HepG2 (cell line): ENCODE measurements around the gene ETFB. TPM values are rescaled to one million over a fixed set of nuclear protein-coding genes. Genes with fewer than 3 reads are reported as not detected.

ENCODE experiments used
- ATAC-seq: fragments of 200-7000 bp; cut with Tn5 transposase; 3 replicates; pipeline ENCODE4 v1.9.1; 2020; ENCODE audit warnings: mild to moderate bottlenecking, moderate library complexity
- BruUV-seq: library from RNA; stranded (reverse); fragments of 400-500 nt; replicated peaks from 2 replicates; lab custom pipeline; 2021; lab: Mats Ljungman, UMichigan
- CTCF ChIA-PET: fragments of 300-600 bp; formaldehyde crosslinking; extraction: SDS; loops from one replicate; lab custom pipeline; 2021; ENCODE audit warnings: low total read pairs, inconsistent platforms, low intra/inter-chr PET ratio; lab: Yijun Ruan, JAX
- POLR2A ChIA-PET: fragments of 350-600 bp; sonication (Branson Sonifier 250); formaldehyde crosslinking; loops from one replicate; lab custom pipeline; 2020; ENCODE audit warnings: antibody characterized with exemption, inconsistent platforms; lab: Yijun Ruan, JAX
- DNase-seq: peaks from one replicate; pipeline ENCODE4 v3.0.0-alpha.2; 2015; ENCODE audit warnings: low spot score
- FAIRE-seq: peaks from 3 replicates; lab custom pipeline; 2011; peaks lifted over from hg19 to GRCh38; lab: Jason Lieb, UNC
- H2AFZ ChIP-seq: one replicate; pipeline ENCODE4 v1.6.1; 2011; ENCODE audit warnings: low read length, inconsistent platforms
- H3K27ac ChIP-seq: fragments of 300-600 bp; 3 replicates; pipeline ENCODE4 v1.8.0; 2011; ENCODE audit warnings: mixed run types, mild to moderate bottlenecking, mixed read lengths, low read length, inconsistent platforms; ENCODE audit not compliant: insufficient read depth; ENCODE audit errors: extremely low read length
- H3K27me3 ChIP-seq, 2 experiments: fragments of 200-600 bp in 1 of 2; 2 replicates in 1 of 2; 3 replicates in 1 of 2; pipeline versions ENCODE4 v1.6.0 to v1.8.0; 2011; ENCODE audit warnings: low read length in 2 of 2, mild to moderate bottlenecking in 2 of 2, moderate library complexity in 2 of 2, inconsistent platforms in 1 of 2; ENCODE audit not compliant: insufficient read depth in 2 of 2, control insufficient read depth in 1 of 2
- H3K36me3 ChIP-seq, 2 experiments: fragments of 200-600 bp in 1 of 2; replicated peaks in 1 of 2; 2 replicates in 1 of 2; 3 replicates in 1 of 2; pipeline versions ENCODE4 v1.5.1 to v1.8.0; 2011; ENCODE audit warnings: low read length in 2 of 2, inconsistent platforms in 1 of 2; ENCODE audit not compliant: insufficient read depth in 2 of 2, control insufficient read depth in 1 of 2
- H3K4me1 ChIP-seq: 2 replicates; pipeline ENCODE4 v1.5.1; 2012; ENCODE audit warnings: low read length, inconsistent platforms; ENCODE audit not compliant: insufficient read depth
- H3K4me2 ChIP-seq: 2 replicates; pipeline ENCODE4 v1.6.0; 2011; ENCODE audit warnings: low read depth, low read length, inconsistent platforms
- H3K4me3 ChIP-seq, 3 experiments: fragments of 200-600 bp in 1 of 3; sonication (generic), shearing (Covaris generic) in 1 of 3; replicated peaks in 1 of 3; 2 replicates each; pipeline ENCODE4 v1.5.1; 2011 to 2016; ENCODE audit warnings: low read length in 3 of 3, inconsistent platforms in 2 of 3, low read depth in 2 of 3, mild to moderate bottlenecking in 2 of 3, control low read depth in 1 of 3, mixed read lengths in 1 of 3; ENCODE audit not compliant: insufficient read depth in 1 of 3
- H3K79me2 ChIP-seq: one replicate; pipeline ENCODE4 v1.6.1; 2011; ENCODE audit warnings: low read length, inconsistent platforms; ENCODE audit not compliant: insufficient read depth
- H3K9ac ChIP-seq: 2 replicates; pipeline ENCODE4 v1.6.0; 2011; ENCODE audit warnings: mild to moderate bottlenecking, low read depth, low read length, inconsistent platforms; ENCODE audit not compliant: insufficient read depth
- H3K9me3 ChIP-seq: 2 replicates; pipeline ENCODE4 v1.5.1; 2012; ENCODE audit warnings: mild to moderate bottlenecking, low read length
- H4K20me1 ChIP-seq: 2 replicates; pipeline ENCODE4 v1.6.0; 2011; ENCODE audit warnings: inconsistent platforms, mild to moderate bottlenecking, low read length, moderate library complexity; ENCODE audit not compliant: insufficient read depth
- ARHGAP35 ChIP-seq: sonication (generic); formaldehyde crosslinking; IDR thresholded peaks from 2 replicates; pipeline ENCODE4 v1.9.0; 2022; ENCODE audit warnings: mild to moderate bottlenecking, inconsistent platforms, moderate library complexity, missing genetic modification reagents, borderline replicate concordance
- ARNT2 ChIP-seq: sonication (generic); formaldehyde crosslinking; IDR thresholded peaks from 2 replicates; pipeline ENCODE4 v1.8.0; 2022; ENCODE audit warnings: mild to moderate bottlenecking, low read depth, missing genetic modification reagents, moderate library complexity
- GZF1 ChIP-seq: sonication (generic); formaldehyde crosslinking; IDR thresholded peaks from 2 replicates; pipeline ENCODE4 v1.5.1; 2020; ENCODE audit warnings: mild to moderate bottlenecking, missing genetic modification reagents
- HDAC2 ChIP-seq: sonication (generic); formaldehyde crosslinking; IDR thresholded peaks from 2 replicates; pipeline ENCODE4 v1.4.0; 2020; ENCODE audit warnings: missing genetic modification reagents
- HNRNPL ChIP-seq: fragments of 200-400 bp; formaldehyde crosslinking; IDR thresholded peaks from 2 replicates; pipeline ENCODE4 v1.6.1; 2017; ENCODE audit warnings: mild to moderate bottlenecking, low read depth, low read length
- MAFF ChIP-seq: IDR thresholded peaks from 2 replicates; pipeline ENCODE4 v1.6.1; 2011; ENCODE audit warnings: low read depth, low read length, improper control_type of control experiment
- MBD4 ChIP-seq: IDR thresholded peaks from 2 replicates; pipeline ENCODE4 v1.6.1; 2012; ENCODE audit warnings: low read length, inconsistent platforms, borderline replicate concordance
- NR3C1 ChIP-seq: sonication (generic); formaldehyde crosslinking; IDR thresholded peaks from 2 replicates; pipeline ENCODE4 v1.4.0; 2020; ENCODE audit warnings: missing genetic modification reagents
- SOX13 ChIP-seq, 3 experiments: fragments of 450-650 bp in 1 of 3; sonication (generic) in 1 of 3; formaldehyde crosslinking in 1 of 3; IDR thresholded peaks in 2 of 3; conservative IDR thresholded peaks in 1 of 3; 2 replicates each; pipeline versions ENCODE4 v1.5.0 to v1.6.1; 2016 to 2020; ENCODE audit warnings: antibody characterized with exemption in 1 of 3, mild to moderate bottlenecking in 1 of 3, missing compliant biosample characterization in 1 of 3, missing genetic modification reagents in 1 of 3, moderate library complexity in 1 of 3
- TARDBP ChIP-seq: sonication (generic); formaldehyde crosslinking; IDR thresholded peaks from 2 replicates; pipeline ENCODE4 v1.8.0; 2022; ENCODE audit warnings: mild to moderate bottlenecking, missing genetic modification reagents
- TFDP2 ChIP-seq: sonication (generic); formaldehyde crosslinking; IDR thresholded peaks from 2 replicates; pipeline ENCODE4 v1.4.0; 2020; ENCODE audit warnings: missing genetic modification reagents
- ZMAT5 ChIP-seq: sonication (generic); formaldehyde crosslinking; IDR thresholded peaks from 2 replicates; pipeline ENCODE4 v1.5.0; 2020; ENCODE audit warnings: mild to moderate bottlenecking, low read depth, missing genetic modification reagents, borderline replicate concordance
- ZNF264 ChIP-seq: sonication (generic); formaldehyde crosslinking; IDR thresholded peaks from 2 replicates; pipeline ENCODE4 v1.4.0; 2020; ENCODE audit warnings: missing genetic modification reagents
- ZNF326 ChIP-seq: sonication (generic); formaldehyde crosslinking; IDR thresholded peaks from 2 replicates; pipeline ENCODE4 v1.4.0; 2020; ENCODE audit warnings: missing genetic modification reagents, borderline replicate concordance
- ZNF597 ChIP-seq: sonication (generic); formaldehyde crosslinking; IDR thresholded peaks from 2 replicates; pipeline ENCODE4 v1.5.0; 2020; ENCODE audit warnings: missing genetic modification reagents
- WGBS: methylation state at CpG from one replicate; pipeline ENCODE4 v1.1.6; 2017; ENCODE audit warnings: low lambda C conversion rate; 5-methylcytosine and 5-hydroxymethylcytosine counted together
- in situ Hi-C: cut with HindIII; loops from 2 replicates; pipeline ENCODE4 v1.10.0; 2017; ENCODE audit warnings: low pct_unique_long_range_greater_than_20kb; ENCODE audit not compliant: extremely low pct_ligation_motif_present
- intact Hi-C: fragments of 100-400 bp; cut with micrococcal nuclease; formaldehyde crosslinking; loops from one replicate; pipeline ENCODE4 v1.10.0; 2022; ENCODE audit not compliant: unreplicated experiment
- polyA plus RNA-seq, 8 experiments: library from polyadenylated mRNA; depleted of rRNA in 3 of 8; stranded (reverse) in 7 of 8; unstranded in 1 of 8; fragments of >200 nt; fragmentation: Illumina TruSeq in 4 of 8; extraction: Trizol in 4 of 8; gene quantifications; 2 replicates each; pipeline versions ENCODE4 v1.2.1 to v1.2.3, GENCODE V29; 2011 to 2016; ENCODE audit warnings: low read depth in 4 of 8, missing spikeins in 1 of 8, mixed read lengths in 1 of 8; ENCODE audit not compliant: insufficient read depth in 1 of 8
- total RNA-seq, 5 experiments: library from RNA; depleted of rRNA; stranded (reverse); fragments of >200 nt; fragmentation: Illumina TruSeq; extraction: Trizol; gene quantifications; 2 replicates each; pipeline ENCODE4 v1.2.3, GENCODE V29; 2016; ENCODE audit warnings: low read depth in 1 of 5
- TF ChIP-seq, protein P1 (sequence below): sonication (generic); formaldehyde crosslinking; IDR thresholded peaks from 2 replicates; pipeline ENCODE4 v1.9.0; 2022; ENCODE audit warnings: low read depth, missing genetic modification reagents

The ETFB gene
- total and polyA plus RNA-seq, 2 of the 13 experiments (the other 11 are each of a cell fraction or from before 2014, with no cell fraction given): 678 to 1,314 TPM

GRCh38 chr19:51331193-51331592 lies 35.0 kb downstream of the ETFB start:
- Histone ChIP-seq H3K36me3 (peaks cover 8 to 23% of the 10 kb centered on the region in 2 experiments; a peak in 4 of 5 replicates), H3K27ac (no peak overlapping the region), H3K9me3 (no peaks in the 10 kb centered on the region), H2AFZ (no peak overlapping the region), H3K4me3 (no peak overlapping the region), H3K9ac (no peak overlapping the region), H3K79me2 (no peaks in the 10 kb centered on the region), H4K20me1 (no peaks in the 10 kb centered on the region), H3K4me2 (no peak overlapping the region), H3K27me3 (peaks cover 1 to 8% of the 10 kb centered on the region in 2 experiments; a peak in 3 of 5 replicates), H3K4me1 (peaks cover 15% of the 10 kb centered on the region)
- DNase-seq (no peak), FAIRE-seq (no peak), ATAC-seq (no peak)
- in situ Hi-C loops: no loop called here
- intact Hi-C loops: no loop called here
- POLR2A ChIA-PET: no interaction called here
- no TSS peak for BruUV-seq
- WGBS: 63% methylated on average over 3 of the region's 3 CpGs
- no peak for TF ChIP-seq ZNF597 (CRISPR knock-in tag)
- TF ChIP-seq ZMAT5: no peak
- no peak for TF ChIP-seq NR3C1 (CRISPR knock-in tag)
- TF ChIP-seq ZNF326 (CRISPR knock-in tag): no peak
- TF ChIP-seq TARDBP (CRISPR knock-in tag): no peak
- TF ChIP-seq GZF1 (CRISPR knock-in tag): no peak
- TF ChIP-seq HDAC2 (CRISPR knock-in tag): no peak
- TF ChIP-seq ZNF264 (CRISPR knock-in tag): no peak
- TF ChIP-seq MBD4: no peak
- TF ChIP-seq TFDP2 (CRISPR knock-in tag): no peak
- no peak for TF ChIP-seq ARNT2 (CRISPR knock-in tag)
- TF ChIP-seq MAFF: no peak
- no peak for TF ChIP-seq ARHGAP35
- TF ChIP-seq HNRNPL: no peak
- TF ChIP-seq, protein P1, sequence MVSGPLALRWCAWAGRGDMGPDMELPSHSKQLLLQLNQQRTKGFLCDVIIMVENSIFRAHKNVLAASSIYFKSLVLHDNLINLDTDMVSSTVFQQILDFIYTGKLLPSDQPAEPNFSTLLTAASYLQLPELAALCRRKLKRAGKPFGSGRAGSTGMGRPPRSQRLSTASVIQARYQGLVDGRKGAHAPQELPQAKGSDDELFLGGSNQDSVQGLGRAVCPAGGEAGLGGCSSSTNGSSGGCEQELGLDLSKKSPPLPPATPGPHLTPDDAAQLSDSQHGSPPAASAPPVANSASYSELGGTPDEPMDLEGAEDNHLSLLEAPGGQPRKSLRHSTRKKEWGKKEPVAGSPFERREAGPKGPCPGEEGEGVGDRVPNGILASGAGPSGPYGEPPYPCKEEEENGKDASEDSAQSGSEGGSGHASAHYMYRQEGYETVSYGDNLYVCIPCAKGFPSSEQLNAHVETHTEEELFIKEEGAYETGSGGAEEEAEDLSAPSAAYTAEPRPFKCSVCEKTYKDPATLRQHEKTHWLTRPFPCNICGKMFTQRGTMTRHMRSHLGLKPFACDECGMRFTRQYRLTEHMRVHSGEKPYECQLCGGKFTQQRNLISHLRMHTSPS (CRISPR knock-in tag): no peak
- no peak for TF ChIP-seq SOX13 (IDR thresholded peaks at IDR 0.05)
- no peak for TF ChIP-seq SOX13 (CRISPR knock-in tag; conservative IDR thresholded peaks at IDR 0.05 in 1 of 2, IDR thresholded peaks at IDR 0.05 in 1 of 2)
- CTCF ChIA-PET: no interaction called here
